AG09309 (cell line): ENCODE data around the gene EHMT2.
"Not testable (repeated sequence)": the region's sequence is repeated elsewhere in the genome, so short reads cannot be mapped to it uniquely, and the experiment has no call there.

Experiments used
- DNase-seq: peaks from one replicate; pipeline ENCODE4 v3.0.0-alpha.2; 2010; ENCODE audit warnings: low read depth
- H3K4me3 ChIP-seq: 2 replicates; pipeline ENCODE4 v1.5.1; 2011; ENCODE audit warnings: mild to moderate bottlenecking, low read depth, low read length, moderate library complexity; ENCODE audit not compliant: control insufficient read depth
- TF ChIP-seq, protein P1 (sequence below): IDR thresholded peaks from 2 replicates; pipeline ENCODE4 v1.5.1; 2011; ENCODE audit warnings: mild to moderate bottlenecking, low read depth, low read length, inconsistent platforms; ENCODE audit not compliant: insufficient read depth, control insufficient read depth; ENCODE audit errors: missing control alignments

The EHMT2 gene

DNA sequence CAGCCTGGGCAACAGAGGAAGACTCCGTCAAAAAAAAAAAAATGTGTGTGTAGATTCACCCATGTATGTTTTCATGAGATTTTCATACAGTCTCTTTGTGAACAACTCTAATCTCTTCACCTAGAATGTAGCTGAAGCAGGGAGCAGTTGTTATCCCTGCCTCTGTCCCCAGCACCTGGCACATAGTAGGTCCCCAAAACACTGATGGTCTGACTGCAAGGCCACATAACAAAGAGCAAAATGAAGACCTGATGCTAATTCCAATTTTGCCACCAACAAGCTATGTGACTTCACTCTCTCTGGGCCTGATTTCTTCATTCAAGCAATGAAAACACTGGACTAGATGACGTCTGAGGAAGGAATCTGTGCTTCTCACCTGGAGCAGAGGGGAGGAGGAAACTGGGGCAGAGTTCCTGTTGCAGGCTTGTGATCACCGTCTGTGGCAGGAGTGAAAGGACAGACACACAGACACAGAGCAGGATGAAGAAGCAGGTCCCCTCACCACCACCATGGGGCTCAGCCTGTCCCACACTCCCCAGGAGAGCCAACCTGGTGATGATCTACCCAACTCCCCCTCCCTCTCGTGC lies 23.3 kb downstream of the EHMT2 start:
- no peak overlapping the region for H3K4me3 ChIP-seq
- TF ChIP-seq, protein P1, sequence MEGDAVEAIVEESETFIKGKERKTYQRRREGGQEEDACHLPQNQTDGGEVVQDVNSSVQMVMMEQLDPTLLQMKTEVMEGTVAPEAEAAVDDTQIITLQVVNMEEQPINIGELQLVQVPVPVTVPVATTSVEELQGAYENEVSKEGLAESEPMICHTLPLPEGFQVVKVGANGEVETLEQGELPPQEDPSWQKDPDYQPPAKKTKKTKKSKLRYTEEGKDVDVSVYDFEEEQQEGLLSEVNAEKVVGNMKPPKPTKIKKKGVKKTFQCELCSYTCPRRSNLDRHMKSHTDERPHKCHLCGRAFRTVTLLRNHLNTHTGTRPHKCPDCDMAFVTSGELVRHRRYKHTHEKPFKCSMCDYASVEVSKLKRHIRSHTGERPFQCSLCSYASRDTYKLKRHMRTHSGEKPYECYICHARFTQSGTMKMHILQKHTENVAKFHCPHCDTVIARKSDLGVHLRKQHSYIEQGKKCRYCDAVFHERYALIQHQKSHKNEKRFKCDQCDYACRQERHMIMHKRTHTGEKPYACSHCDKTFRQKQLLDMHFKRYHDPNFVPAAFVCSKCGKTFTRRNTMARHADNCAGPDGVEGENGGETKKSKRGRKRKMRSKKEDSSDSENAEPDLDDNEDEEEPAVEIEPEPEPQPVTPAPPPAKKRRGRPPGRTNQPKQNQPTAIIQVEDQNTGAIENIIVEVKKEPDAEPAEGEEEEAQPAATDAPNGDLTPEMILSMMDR: no peak
- DNase-seq: no peak

DNA sequence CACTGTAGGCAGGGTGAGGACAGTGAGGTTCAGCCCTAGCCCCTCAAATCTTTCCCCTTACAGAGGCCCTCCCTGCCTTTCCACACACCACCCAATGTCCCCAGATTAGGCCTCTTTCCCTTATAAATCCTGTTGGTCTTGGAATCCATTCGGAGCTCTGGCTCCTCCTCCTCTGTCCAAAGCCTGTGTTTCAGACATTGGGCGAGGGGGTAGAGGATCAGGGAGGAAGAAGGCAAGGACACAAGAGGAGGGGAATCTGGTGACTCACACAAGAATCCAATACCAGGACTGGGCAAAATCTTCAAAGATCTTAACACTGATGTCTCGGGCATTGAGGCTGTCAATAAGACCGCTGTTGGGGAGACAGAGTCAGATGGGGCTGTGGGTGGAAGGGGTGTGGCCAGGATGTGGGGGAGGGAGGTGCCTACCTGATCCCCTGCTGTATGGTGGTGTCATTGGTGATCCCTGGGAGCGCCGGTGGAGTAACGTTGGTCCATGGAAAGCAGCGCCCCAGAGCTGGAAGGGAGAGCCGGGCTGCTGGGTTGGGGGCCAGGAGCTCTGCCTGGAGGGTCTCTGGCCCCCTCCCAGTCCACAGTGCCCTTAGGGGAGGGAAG lies 26.3 kb downstream of the EHMT2 start:
- DNase-seq: no peak
- H3K4me3 ChIP-seq: no peak overlapping the region

DNA sequence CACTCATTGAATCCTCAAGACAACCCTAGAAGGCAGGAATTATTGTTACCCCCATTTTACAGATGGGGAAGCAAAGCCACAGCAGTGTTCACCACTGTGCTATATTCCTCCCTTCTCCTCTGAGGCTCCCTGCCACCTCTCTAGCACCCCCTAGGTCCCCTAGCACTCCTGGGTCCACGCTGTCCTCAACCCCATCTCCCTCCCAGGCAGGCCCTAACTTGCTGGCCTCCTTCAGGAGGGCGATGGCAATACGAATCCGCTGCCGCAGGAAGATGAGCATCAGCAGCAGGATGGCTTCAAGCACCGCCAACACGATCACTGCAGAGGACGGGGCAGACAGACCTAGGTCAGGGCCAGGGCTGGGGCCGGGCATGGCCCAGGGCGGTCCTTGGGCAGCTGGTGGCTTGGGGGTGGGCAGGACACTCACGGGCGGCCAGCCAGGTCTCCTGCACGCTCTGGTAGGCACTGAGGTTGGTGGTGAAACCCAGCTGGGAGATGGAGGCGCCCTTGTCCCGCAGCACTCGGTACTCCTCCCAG lies 27.0 kb downstream of the EHMT2 start:
- TF ChIP-seq, protein P1: no peak
- no peak overlapping the region for H3K4me3 ChIP-seq
- DNase-seq: no peak

More for the DNA sequence above, 26.3 kb downstream of the EHMT2 start:
- TF ChIP-seq, protein P1: no peak

DNA sequence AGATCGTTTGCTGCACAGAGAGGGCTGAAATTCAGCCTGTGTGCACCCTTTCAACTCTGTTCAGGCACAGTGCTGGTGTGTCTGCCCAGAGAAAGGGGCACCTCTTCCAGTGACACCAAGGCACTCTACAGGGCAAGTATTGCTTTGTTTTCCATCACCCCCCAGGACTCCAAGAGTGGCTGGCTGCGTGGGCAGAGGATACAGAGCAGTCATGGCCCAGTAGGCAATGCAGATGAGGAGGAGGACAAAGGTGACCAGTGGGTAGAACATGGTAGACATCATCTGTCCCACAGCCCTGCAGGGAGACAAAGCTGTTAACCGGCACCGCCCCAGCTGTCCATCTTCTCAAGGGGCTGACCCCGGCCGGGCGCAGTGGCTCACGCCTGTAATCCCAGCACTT lies 28.2 kb downstream of the EHMT2 start:
- no peak overlapping the region for H3K4me3 ChIP-seq
- TF ChIP-seq, protein P1: no peak
- no peak for DNase-seq

DNA sequence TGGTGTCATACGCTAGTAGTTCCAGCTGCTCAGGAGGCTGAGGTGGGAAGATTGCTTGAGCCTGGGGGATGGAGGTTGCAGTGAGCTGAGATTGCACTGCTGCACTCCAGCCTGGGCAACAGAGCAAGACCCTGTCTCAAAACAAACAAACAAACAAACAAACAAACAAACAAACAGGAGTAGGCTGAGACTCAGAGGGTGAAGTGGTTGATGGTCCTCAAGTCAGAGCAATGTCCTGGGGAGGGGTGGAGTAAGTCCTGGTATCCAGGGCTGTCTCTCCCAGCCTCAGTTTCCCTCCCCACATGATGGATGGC lies 28.9 kb downstream of the EHMT2 start:
- H3K4me3 ChIP-seq, DNase-seq: not testable (repeated sequence)

DNA sequence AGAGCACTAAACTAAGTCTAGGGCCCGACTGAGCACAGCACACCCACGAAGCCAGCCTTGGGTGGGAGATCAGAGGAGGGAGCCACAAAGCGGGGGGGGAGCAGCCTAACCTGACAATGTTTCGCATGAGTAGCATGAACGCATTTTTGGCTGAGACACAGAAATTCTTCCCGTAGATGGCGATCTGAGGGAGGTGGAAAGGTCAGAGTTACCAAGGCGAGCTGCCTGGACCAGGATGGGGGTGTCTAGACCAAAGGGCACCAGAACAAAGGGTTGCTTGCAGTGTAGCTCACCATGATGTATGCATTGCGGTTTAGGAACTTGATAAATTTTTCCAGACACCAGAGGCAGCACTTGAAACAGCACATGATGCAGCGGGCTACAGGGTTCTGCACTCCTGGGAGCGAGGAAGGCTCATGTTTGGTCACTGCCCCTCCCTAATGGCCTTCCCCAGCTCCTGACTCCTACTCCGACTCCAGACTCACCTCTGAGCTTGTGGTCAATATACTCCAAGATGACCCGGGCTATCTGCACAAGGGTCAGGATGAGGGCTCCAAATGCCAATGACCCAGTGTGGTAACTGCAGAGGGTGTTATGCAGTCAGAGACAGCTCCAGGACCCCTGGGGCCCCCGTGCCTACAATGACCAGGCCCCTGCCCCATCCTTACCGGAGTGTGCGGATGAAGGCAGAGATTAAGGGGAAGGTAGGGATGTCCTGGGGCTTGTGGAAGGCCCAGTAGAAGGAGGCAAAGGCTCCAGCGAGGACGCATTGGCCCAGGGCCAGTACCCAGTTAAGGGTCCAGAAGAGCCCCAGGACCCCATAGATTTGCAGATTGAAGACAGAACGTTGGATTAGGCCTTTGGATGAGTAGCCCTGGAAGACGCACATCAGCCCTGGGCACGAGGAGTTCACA lies 32.0 kb downstream of the EHMT2 start:
- TF ChIP-seq, protein P1: no peak
- H3K4me3 ChIP-seq: no peak overlapping the region
- DNase-seq: no peak

DNA sequence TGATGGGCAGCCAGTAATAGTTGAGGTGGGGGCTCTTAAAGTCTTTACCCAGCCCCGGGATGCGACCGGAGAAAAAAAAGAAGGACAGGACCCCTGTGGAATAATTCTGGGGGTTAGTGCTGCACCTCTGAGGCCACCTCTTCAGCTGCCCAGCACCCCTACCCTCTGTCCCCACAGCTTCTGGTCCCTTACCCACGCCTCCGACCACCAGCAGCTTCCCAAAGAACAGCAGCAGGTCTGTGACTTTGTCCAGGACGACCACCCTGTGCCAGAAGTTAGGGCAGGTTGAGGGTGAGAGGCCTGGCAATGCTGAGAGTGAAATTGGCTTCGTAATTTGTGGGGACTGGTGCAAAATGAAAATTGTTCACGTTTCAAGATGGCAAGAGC lies 32.7 kb downstream of the EHMT2 start:
- TF ChIP-seq, protein P1: no peak
- DNase-seq: no peak
- no peak overlapping the region for H3K4me3 ChIP-seq

DNA sequence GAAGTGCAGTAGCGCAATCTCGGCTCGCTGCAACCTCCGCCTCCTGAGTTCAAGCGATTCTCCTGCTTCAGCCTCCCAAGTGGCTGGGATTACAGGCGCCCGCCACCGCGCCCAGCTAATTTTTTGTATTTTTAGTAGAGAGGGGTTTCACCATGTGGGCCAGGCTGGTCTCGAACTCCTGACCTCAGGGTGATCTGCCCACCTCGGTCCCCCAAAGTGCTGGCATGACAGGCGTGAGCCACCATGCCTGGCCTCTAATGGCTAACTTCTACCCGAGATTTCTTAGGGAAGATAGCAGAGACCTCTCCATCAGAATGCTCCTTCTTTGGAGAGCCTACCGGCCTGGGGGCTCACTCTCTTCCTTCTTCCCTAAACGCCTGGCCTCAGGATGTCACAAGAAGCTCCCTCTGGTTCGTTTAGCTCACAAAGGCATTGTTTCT lies 33.4 kb downstream of the EHMT2 start:
- H3K4me3 ChIP-seq: peak overlapping the region; percentile 68
- DNase-seq: not testable (repeated sequence)
